Suppressor macrophage treated with lipopolysaccharide for 4 hours (primary cell): ENCODE measurements around the gene CLIC3.
"Not testable (repeated sequence)": the region's sequence is repeated elsewhere in the genome, so short reads cannot be mapped to it uniquely, and the experiment has no call there.

Experiments used
- DNase-seq: peaks from one replicate; pipeline ENCODE4 v3.0.0-alpha.2; 2020

Gene CLIC3

DNA sequence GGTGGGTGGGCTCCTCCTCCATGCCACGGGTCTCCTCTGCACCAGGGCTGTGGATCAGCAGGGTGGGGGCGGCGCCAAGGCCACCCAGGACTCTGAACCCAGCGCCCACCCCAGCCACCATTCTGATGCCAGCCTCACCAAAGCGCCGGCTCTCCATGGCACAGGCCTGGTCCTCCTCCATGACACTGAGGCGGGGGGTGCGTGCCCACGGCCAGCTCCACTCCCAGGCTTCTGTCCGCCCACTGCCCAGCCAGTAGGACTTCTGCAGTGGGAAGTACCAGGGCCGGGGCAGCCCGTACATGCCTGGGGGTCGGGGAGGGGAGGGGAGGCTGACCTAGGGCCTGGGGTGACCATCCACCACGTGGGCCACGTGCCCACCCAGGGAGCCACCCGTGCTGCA is 20.1 kb upstream of the CLIC3 start:
- no peak for DNase-seq

DNA sequence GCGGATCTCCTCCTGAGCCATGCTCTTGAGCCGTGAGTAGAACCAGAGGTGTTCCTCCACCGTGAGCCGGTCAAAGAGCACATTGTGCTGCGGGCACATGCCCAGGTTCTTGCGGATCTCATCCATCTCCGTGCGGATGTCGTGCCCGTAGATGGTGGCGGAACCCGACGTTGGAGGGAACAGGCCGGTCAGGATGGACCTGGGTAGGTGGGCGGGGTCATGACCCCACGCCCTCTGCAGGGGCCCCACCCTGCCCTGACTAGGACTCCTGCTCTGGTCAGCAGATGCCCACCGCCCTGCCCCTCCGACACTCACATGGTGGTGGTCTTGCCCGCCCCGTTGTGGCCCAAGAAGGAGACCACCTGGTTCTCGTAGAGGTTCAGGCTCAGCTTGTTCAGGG is 19.6 kb upstream of the CLIC3 start:
- DNase-seq, result no peak

DNA sequence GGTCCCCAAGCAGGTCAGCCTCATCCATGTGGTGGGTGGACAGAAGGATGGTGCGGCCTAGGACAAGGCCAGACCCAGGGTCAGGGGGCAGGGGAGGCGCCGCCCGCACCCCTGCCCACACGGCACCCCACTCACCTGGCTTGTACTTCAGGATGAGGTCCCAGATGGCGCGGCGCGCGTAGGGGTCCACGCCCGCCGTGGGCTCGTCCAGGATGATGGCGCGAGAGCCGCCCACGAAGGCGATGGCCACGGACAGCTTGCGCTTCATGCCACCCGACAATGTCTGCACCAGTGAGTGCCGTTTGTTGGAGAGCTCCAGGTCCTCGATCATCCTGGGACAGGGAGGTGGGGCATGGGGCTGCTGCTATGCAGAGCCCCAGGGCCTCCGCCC is 19.2 kb upstream of the CLIC3 start:
- DNase-seq, result no peak

DNA sequence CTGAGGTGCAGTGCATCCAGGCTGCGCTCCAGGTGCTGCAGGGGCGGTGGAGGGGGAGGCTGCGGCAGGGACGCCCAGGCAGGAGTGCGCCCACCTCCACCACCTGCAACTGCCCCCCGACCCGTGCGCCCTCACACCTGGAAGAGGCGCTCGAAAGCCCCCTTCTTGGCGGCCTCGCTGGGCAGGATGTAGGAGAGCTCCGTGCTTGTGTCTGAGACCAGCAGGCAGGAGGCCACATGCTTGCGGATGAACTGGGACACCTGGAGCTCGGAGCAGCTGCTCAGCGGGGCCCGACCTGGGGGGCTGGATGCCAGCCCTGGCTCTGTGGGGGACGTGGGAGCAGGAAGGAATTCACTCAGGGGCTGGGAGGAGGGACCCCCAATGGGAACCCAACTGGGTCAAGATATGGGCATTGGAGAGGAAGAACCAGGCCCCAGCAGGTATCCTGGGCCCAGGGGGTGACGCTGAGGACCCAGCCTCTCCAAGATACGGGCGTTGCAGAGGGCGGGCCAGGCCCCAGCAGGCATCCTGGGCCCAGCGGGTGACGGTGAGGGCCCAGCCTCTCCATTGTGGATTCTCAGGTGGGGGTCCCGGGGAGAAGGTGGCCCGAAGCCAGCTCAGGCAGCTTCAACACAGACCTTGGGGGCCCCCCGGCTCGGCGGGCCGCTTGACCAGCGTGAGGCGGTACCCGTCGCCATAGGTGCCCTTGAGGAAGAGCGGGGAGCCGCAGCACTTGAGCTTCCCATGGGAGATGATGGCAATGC is 18.6 kb upstream of the CLIC3 start:
- DNase-seq, result no peak

DNA sequence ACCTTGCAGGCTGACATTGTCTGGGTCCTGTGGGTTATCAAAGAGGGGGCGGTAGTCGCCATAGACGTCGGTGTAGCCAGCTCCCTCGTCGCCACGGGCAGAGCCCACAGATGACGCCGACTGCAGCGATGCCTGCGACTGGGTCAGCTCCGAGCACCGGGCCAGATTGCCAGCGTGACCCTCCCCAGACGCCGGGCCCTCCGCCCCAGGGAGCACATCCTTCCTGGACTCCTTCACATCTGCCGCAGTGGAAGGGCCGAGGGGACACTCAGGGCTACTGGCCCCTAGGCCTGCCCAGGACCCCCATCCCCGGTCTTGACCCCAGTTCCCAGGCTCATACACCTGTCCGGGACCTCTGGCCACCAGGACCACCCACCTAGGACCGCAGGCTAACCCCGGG is 17.8 kb upstream of the CLIC3 start:
- DNase-seq, result no peak

DNA sequence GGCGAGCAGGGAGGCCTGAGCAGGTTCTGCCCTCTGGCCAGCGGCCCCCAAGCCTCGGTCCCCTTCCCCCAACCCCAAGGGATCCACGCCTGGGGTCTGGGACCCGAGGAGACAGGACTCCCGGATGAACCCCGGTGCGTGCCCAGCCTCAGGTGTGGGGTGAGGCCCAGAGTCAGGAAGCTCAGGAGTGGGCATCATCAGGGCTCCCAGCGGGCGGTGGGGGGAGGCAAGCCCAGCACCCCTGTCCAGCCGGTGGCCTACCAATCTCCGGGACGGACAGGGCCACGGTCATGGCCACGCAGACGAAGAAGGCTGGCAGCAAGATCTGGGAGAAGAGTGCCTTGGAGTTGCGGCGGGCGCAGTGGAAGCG is 17.2 kb upstream of the CLIC3 start:
- DNase-seq, result no peak

DNA sequence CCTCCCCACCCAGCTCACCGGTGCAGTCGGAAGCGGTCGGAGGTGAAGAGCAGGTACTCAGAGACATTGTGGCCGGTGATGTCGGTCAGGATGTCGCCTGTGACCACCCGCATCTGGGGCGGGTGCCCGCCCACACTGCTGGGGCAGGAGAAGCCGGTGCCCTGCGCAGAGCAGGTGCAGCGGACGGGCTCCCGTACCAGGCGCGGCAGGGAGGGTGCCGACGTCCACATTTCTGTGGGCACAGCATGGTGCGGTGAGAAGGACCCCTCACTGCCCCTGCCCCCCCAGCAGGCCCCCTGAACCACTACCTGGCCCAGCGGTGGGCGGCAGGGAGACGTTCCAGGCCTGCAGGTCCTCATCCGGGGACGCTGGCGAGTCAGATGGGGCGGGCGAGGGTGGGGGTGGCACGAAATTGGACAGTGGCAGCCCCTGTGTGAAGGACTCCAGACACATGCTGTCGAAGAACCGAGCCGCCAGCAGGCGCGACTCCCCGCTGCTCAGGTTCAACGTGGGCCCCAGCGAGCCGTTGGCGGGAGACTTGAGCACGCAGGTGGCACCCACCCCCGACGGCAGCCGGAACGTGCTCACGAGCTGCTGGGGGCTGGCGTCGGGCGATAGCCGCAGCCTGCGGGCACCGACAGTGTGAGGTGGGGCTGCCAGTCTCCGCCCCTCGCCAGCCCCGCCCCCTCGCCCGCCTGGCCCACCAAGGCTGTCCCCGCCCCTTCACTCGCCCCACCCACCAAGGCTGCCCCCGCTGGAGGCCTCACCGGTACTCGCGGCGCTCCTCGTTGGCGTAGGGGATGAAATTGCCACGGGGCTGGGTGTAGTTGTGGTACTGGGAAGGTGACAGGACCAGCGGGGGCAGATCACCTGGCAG is 16.6 kb upstream of the CLIC3 start:
- DNase-seq, result no peak

DNA sequence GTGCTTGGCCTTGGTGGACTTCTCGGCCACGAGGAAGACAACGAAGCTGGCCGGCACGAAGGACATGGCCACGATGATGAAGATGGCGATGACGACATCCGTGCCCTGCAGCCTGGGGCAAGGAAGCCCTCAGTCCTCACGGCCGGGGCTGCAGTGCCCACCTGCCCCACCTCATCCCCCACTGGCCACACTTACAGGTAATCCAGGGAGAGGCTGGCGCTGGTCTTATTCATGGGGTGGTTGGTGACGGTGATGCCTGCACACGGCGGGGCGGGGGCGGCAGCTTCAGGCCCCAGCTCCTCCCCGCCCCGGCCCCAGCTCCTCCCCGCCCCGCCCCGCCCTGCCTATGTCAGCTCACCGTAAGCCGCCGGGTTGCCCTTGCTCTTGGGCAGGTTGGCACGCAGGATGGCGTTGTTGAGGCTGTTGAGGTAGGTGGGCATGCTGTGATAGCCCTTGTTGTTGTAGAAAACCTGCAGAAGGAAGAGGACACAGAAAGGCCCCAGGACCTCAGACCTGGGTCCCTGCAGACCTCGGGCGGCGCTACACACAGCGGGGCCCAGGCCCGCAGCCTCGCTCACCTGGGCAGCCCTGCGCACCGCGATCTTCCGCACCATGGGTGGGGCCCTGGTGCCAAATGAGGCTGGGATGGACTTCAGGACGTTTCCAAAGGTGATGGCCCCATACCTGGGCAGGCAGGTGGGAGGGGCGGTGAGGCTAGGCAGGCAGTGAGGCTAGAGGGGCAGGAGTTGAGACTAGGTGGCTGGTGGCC is 15.7 kb upstream of the CLIC3 start:
- DNase-seq, result no peak

DNA sequence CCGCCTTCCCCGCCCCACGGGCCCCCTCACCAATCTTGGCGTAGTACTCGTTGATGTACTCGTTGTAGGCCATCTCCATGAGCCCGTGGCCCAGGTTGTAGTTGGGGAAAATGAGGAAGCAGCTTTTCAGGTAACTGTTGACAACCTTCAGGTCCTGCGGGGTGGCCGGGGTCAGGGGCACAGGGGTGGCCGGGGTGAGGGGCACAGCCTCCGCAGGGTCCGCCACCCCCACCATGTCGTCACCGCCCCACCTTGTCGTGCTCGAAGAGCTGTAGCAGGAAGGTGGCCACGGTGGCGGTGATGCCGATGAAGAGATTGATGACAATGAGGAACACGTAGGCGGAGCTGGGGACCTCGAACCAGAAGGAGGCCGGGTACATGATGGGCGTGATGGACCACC is 14.8 kb upstream of the CLIC3 start:
- no peak for DNase-seq

DNA sequence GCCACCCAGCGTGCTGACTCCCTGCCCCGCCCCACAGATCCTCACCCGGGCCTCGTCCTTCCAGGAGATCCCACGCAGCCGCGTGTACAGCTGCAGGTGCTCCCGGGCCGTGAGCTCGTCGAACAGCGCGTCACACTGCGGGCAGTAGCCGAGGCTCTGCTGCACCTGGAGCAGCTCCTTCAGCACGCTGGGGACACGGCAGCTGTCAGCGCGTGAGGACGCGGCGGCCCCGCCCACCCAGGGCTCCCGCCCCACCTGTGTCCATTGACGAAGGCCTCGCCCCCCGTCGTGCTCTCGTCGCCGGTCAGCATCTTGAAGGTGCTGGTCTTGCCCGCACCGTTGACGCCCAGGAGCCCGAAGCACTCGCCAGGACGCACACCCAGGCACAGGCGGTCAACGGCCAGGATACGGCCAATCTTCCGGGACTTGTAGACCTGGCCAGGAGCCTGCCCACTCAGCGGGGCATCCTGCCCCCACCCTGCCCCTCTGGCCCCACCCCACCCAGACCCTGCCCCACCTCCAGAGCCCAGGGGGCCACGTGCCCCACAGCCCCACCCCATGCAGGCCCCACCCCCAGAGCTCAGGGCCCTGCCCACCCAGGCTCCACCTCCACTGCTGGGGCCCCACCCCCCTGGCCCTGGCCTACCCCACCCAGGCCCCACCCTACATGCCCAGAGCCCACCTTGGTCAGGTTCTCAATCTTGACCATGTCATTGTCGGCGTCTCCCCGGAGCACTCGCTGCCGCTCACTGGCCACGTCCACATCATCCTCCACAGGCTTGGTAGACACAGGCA is 13.8 kb upstream of the CLIC3 start:
- no peak for DNase-seq

DNA sequence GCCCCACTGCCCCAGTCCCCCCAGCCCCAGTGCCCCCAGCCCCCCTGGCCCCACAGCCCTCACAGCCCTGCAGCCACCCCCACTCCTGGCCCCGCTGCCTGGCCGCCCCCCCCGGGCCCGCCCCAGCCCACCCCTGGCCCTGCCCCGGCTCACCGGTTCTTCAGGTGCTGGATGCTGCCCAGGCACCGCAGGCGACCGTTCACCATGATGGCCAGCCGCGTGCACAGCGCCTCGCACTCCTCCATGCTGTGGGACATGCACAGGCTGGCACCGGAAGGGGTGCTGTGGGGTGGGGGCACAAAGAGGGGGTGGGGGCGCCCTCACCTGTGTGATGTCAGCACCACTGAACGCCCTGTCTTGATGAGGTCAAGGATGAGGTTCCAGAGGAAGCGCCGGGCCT is 12.8 kb upstream of the CLIC3 start:
- no peak for DNase-seq

DNA sequence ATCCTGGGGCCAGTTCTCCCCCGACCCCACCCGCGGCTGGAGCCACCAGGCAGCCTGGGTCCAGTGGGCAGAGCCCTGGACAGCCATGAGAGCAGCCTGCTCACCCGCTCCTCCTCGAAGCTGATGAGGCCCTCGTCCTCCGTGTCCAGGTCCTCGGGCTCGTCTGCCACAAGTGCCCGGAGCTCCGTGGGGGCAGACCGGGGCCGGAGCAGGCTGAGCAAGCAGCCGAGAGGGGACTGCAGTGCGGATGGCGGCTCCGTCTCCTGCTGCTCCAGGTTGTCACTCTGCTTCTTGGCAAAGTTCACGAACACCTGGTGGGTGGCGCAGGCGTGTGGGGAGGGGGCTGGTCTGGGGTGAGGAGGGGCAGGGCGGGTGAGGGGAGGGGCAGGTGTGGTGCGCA is 11.9 kb upstream of the CLIC3 start:
- no peak for DNase-seq

DNA sequence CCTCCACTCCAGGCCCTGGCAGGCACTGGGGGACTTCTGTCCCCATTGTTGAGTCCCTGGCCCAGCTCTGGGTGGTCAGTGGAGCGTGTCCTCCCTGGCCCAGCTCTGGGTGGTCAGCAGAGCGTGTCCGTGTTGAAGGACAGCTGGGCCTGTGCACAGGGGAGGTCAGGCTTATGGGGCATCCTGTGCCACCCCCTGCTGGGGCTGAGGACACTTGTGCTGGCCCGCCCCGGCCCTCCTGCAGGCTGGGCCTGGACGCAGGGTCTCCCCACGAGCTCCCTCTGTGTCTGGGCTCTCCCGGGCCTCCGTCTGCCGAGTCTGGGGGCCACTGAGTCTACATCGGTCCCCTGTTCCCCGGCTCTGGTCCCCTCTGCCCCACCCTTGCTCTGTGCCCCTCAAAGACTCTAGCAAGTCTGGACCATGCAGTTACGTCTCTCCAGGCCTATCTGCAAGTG is 11.5 kb upstream of the CLIC3 start:
- DNase-seq, result no peak

DNA sequence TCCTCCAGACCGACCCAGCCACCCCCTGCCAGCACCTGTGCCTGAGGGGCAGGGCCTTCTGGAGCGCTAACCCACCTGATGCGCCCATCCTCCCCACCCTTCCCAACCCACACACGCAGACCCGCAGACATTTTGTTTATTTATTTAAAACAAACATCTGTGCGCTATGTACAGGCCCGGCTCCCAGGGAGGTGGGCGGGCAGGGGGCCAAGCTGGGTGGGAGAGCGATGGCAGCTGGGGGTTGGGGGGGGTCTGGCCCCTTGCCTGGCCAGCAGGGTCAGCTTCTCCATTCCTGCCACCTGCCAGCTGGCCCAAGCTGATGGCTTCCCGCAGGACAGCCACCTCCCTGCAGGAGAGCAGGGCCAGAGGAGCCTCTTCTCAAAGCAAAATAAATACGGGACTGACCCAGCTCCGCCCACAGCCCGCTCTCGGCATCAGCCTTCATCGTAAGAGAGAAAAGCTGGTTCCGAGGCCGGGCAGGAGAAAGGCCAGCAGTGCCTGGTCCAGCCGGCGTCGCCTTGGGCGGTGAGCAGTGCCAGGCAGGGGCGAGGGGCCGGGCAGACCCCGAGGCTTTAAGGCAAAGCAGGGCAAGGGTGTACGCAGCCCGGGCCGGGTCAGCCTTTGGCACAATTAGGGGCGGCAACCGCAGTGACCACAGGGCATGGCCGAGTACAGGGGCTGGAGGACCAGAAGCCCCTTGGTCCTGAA is 10.9 kb upstream of the CLIC3 start:
- no peak for DNase-seq

DNA sequence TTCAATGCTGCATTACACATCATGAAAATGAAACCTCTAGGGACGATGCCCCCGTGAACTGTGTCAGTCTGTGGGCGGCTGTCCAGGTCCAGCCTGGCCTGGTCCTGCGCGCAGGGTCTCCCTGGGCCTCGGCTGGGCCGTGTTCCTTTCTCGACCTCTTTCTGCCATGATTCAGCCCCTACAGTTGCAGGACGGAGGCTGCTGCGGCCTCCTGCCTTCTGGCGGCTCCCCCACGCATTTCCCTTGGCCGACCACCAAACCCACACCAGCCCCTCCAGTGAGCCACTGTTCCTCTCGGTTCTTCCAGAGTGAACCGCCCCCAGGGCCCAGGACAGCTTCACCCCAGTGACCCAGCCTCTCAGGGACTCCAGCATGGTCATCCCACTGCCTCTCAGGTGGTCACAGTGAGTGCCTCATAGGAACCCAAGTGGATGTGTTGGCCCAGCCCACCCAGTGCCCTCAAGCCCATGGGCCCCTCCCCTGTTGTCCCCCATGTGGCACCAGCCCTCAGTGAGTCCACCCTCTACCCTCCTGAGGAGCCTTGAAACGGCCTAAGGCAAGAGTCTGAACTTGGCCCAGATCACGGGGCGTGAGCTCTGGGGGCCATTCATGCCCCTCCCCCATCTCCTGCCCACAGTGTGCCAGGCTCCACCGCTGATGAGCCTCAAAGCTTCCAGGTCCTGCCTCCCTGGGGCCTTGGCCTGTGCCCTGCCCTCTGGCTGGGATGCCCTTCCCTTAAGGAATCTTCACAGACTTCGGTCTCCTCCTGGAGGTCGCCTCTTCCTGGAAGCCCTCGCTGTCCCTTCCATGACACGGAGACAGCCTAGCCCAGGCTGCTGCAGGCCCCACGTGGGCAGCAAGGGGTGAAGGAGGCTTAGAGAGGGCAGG is 10.0 kb upstream of the CLIC3 start:
- DNase-seq, result no peak

DNA sequence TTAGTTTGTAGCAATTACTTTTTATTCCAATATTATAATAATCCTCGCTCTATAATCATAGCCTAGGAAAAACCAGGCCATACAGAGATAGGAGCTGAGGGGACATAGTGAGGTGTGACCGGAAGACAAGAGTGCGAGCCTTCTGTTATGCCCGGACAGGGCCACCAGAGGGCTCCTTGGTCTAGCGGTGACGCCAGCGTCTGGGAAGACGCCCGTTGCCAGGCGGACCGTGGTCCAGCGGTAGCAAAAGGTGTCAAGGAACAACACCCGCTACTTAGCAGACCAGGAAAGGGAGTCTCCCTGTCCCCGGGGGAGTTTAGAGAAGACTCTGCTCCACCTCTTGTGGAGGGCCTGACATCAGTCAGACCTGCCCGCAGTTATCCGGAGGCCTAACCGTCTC is 7.9 kb upstream of the CLIC3 start:
- DNase-seq, result not testable (repeated sequence)

DNA sequence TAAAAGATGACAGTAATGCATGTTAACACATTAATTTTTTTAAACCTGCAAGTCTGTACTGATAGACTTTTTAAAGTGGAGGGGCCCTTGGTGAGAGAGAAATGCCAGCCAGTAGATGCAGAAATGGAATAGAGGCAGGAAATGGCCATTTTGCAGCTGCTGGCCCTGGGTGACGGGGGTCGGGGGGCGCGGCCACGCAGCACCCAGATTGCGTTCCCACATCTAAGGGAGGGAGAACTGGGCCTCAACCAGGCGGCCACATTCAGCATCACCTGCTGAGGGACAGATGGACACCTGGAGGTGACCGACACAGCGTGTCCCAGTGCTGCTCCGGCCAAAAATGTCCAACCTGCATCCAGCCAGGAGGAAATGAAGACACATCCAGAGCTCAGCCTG is 6.3 kb upstream of the CLIC3 start:
- no peak for DNase-seq

DNA sequence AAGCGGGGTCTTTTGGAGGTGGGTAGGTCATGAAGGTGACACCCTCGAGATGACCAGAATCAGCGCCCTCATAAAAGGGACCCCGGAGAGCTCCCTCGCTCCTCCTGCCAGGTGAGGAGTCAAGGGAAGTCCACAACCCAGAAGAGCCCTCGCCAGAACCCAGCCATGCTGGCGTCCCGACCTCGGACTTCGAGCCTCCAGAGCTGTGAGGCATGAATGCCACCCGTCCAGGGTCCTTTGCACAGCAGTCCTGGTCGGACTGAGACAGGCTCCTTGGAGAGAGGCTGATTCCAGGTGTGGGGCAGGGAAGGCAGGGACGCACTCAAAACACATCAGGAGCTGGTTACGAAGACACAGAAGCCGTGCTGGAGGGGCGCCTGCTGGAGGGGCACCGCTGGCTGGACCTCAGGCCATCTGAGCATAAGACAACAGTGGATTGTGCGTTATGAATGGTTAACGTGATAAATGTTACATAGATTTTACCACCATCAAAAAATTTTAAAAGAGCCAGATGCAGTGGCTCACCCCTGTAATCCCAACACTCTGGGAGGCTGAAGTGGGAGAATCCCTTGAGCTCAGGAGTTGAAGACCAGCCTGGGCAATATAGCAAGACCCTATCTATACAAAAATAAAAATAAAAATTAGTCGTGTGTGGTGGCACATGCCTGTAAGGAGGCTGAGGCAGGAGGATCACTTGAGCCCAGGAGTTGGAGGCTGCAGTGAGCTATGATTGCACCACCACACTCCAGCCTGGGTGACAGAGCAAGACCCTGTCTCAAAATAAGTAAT is 5.7 kb upstream of the CLIC3 start:
- no peak for DNase-seq

DNA sequence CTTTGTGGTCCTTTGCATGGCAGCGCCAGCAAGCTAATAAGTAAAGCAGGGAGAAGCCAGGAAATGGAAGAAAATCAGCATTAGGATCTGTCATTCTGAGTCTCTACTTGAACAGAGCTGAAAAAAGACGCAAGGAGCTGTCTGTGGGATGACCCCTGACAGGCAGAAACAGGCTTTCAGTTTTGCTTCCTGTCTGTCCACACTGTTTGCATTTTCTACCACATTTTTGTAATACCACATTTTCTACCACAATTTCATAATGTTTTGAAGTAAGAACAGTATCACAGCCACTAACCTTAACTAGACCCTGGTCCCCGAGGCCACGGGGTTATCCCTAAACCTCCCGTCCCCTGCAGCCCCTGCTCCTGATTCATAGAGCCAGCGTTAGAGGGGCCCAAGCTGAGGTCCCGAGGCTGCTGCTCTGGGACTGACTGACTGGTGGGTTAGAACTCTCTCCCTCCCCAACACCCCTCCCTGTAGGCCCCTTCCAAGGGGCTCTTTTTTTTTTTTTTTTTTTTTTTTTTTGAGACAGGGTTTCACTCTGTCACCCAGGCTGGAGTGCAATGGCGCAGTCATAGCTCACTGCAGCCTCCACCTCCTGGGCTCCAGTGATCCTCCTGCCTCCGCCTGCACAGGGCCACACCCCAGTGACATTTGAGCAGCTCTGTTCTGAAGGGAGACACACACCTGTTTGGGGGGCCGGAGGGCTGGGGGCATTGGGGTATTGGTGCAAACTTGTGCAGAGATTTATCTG is 4.0 kb upstream of the CLIC3 start:
- peak; percentile 85 for DNase-seq
